ENCODE data around the gene STRA6. TPM values are rescaled to one million over a fixed set of nuclear protein-coding genes. Genes with fewer than 3 reads are reported as not detected.
A peak's percentile ranks its signal among the peaks of the same experiment; 100 is the strongest.

The STRA6 gene
- total and polyA plus RNA-seq, 3 donors from 2014 or later: 4.1 to 14.1 (median 9.3) TPM

DNA sequence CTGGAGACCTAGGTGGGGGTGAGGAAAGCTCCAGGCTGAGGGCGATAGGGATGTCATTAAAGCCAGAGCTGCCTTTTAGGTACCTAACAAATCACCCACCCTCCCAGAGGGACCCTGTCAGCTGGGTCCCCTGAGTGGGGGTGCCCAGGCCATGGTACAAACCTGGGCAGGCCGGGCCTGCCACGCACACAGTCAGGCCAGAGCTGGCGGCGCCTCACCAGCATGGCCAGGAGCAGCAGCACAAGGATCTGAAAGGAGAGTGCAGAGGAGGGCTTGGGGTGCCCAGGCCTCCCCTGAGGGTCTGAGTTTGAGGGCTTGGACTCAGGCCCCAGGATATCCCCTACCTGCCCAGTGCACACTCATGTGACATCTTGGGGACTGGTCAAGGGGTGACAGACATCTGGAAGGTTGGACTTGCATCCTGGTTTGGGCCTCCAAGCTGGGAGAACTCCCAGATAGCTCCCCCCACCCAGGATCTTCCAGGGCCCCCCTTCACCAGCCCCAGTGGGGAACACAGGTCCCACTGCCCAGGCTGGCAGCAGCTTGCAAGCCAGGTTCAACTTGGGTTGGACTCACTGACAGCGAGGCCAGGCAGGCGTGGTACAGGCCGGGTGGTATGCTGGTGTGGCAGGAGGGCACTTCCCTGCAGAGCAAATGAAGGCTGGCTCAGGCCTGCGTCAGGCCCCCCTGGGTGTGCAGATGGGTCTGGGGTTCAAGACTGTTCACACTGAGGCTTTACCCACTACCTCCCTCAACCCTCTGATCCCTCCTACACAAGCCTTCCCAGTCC is 5.2 kb downstream of the STRA6 start:
- Histone ChIP-seq H3K4me3 (no peak overlapping the region), H3K27me3 (no peaks in the 10 kb centered on the region), H3K9me3 (no peaks in the 10 kb centered on the region), H3K36me3 (ENCODE audit: low read depth, missing control alignments) (no peaks in the 10 kb centered on the region), H3K4me1 (peaks cover 30% of the 10 kb centered on the region), H3K27ac (no peak overlapping the region)
- no peak for TF ChIP-seq POLR2A (IDR thresholded peaks at IDR 0.05)
- TF ChIP-seq CTCF (IDR thresholded peaks at IDR 0.05): no peak
- 99 to 100% methylated on average over 4 to 9 of the region's 9 CpGs for WGBS, 2 donors
- intact Hi-C loops (cut with DNase I; ENCODE audit: low total_unique reads): no loop called here
- no peak for DNase-seq

DNA sequence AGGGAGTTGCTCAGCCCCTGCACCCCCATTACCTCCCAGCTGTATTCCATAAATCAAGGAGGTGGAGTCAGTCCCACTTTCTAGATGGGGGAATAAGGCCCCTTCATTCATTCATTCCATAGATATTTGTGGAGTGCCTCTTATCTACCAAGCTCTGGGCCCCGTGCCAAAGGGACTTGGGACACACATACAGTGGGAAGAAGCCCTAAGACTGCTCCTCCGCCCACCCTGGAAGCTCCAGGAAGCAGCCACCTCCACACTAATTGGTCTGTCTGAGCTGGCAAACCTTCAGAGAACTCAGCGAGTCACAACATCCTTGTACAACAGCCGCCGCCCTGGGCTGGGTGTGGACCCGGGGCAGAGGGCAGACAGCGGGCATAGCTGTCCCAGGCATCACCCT is 6.4 kb downstream of the STRA6 start:
- Histone ChIP-seq H3K4me1 (peaks cover 18% of the 10 kb centered on the region), H3K9me3 (no peaks in the 10 kb centered on the region), H3K27ac (no peak overlapping the region), H3K36me3 (ENCODE audit: low read depth, missing control alignments) (no peaks in the 10 kb centered on the region), H3K4me3 (no peak overlapping the region), H3K27me3 (no peaks in the 10 kb centered on the region)
- intact Hi-C loops (cut with DNase I; ENCODE audit: low total_unique reads): no loop called here
- peak; percentile 72 for DNase-seq
- WGBS, 2 donors: 33 to 39% methylated on average over 1 to 7 of the region's 7 CpGs
- TF ChIP-seq POLR2A (IDR thresholded peaks at IDR 0.05) (no peak), CTCF (IDR thresholded peaks at IDR 0.05) (no peak)

DNA sequence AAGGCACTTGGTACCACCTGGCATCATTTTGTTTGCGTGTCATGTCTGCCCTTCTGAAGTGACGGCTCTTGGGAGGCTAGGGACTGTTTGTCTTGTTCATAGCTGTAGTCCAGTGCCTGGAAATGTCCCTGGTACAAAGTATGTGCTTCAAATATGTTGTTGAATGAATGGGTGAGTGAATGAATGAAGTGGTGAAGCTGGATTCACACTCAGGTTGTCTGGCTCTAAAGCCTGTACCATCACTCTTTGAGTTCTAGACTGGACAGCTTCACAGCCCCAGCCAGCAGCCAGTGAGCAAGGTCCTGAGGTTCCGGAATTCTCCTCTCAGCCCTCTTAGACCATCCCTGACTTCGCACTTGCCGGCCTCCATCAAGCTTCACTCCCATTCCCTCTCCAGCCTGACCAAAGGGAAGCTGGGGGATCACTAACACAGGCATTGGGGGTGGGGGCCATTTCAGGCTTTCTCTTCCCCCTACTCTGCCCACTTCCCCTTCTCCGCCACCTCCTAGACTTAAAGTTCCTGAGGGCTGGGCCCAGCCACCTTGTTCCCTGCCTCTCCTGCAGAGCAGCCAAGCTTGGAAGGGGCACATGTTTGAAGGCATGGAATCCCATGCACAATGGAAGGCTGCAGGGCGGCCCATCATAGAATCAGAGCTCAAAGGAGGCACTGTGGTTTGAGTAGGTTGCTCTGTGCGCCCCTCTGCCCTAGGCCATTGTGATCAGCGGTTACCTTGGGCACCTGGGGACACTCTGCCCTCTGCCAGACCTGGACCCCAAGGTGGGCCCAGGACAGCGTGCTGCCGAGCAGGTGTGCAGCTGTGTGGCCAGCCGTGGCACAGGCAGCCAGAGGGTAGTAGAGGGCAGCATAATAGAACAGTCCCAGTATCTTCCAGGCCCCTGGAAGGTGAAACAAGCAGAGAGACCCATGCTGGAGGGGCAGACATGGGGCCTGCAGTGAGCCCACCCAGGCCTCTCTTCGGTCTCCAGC is 7.7 kb downstream of the STRA6 start:
- H3K4me1 ChIP-seq: peaks cover 8% of the 10 kb centered on the region
- no peak overlapping the region for H3K27ac ChIP-seq
- H3K9me3 ChIP-seq: no peaks in the 10 kb centered on the region
- H3K36me3 ChIP-seq (ENCODE audit: low read depth, missing control alignments): no peaks in the 10 kb centered on the region
- DNase-seq: no peak
- no peaks in the 10 kb centered on the region for H3K27me3 ChIP-seq
- no peak for TF ChIP-seq POLR2A (IDR thresholded peaks at IDR 0.05)
- no peak for TF ChIP-seq CTCF (IDR thresholded peaks at IDR 0.05)
- WGBS, 2 donors: 97 to 99% methylated on average over 12 to 13 of the region's 13 CpGs
- intact Hi-C loops (cut with DNase I; ENCODE audit: low total_unique reads): no loop called here
- H3K4me3 ChIP-seq: no peak overlapping the region

DNA sequence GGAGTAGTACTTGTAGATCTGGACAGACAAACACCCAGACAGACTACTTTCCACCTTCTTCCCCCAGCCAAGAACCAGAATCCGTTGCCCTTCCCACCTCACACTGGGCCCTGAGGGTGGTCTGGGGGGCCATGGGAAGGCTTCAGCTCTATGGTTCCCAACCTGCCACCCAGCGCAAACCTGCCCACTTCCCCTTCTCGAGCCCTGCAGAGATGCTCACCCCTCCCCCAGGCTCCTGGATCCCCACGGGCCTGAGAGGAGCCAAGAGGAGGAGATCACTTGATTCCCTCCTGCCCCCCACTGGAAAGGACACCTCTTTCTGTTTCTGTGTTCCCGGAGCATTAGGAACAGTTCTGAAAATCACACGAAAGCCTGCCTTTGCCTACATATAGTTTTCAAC is 8.7 kb downstream of the STRA6 start:
- intact Hi-C loops (cut with DNase I; ENCODE audit: low total_unique reads): no loop called here
- TF ChIP-seq POLR2A (IDR thresholded peaks at IDR 0.05) (no peak), CTCF (IDR thresholded peaks at IDR 0.05) (no peak)

More for the DNA sequence above, 8.7 kb downstream of the STRA6 start:
- H3K27ac ChIP-seq: no peak overlapping the region
- DNase-seq: no peak
- 82 to 85% methylated on average over 5 to 6 of the region's 6 CpGs for WGBS, 2 donors
- no peak overlapping the region for H3K4me3 ChIP-seq
- peaks cover 8% of the 10 kb centered on the region for H3K4me1 ChIP-seq
- no peaks in the 10 kb centered on the region for H3K27me3 ChIP-seq
- H3K9me3 ChIP-seq: no peaks in the 10 kb centered on the region
- no peaks in the 10 kb centered on the region for H3K36me3 ChIP-seq (ENCODE audit: low read depth, missing control alignments)
